BE2C (cell line): ENCODE measurements around the gene AUTS2.

Experiments used
- DNase-seq: peaks from one replicate; pipeline ENCODE4 v3.0.0-alpha.2; 2020
- H3K27me3 ChIP-seq: fragments of 250-450 bp; sonication (Bioruptor Pico); 2 replicates; pipeline ENCODE4 v1.5.1; 2020; ENCODE audit warnings: mild to moderate bottlenecking
- H3K36me3 ChIP-seq: fragments of 250-450 bp; sonication (Bioruptor Pico); 2 replicates; pipeline ENCODE4 v1.5.1; 2020; ENCODE audit warnings: mild to moderate bottlenecking
- H3K4me1 ChIP-seq: fragments of 250-450 bp; sonication (Bioruptor Pico); 2 replicates; pipeline ENCODE4 v1.5.1; 2020
- H3K4me3 ChIP-seq: 2 replicates; pipeline ENCODE4 v1.5.1; 2011; ENCODE audit warnings: low read depth, low read length
- H3K9me3 ChIP-seq: fragments of 250-450 bp; sonication (Bioruptor Pico); 2 replicates; pipeline ENCODE4 v1.5.1; 2020
- TF ChIP-seq, protein P1 (sequence below): IDR thresholded peaks from 2 replicates; pipeline ENCODE4 v1.5.1; 2012; ENCODE audit warnings: mild to moderate bottlenecking, low read depth, low read length

The AUTS2 gene

GRCh38 chr7:70033226-70033625 is 435.0 kb downstream of the AUTS2 start:
- no peaks in the 10 kb centered on the region for H3K27me3 ChIP-seq
- H3K4me3 ChIP-seq, result no peak overlapping the region
- TF ChIP-seq, protein P1, sequence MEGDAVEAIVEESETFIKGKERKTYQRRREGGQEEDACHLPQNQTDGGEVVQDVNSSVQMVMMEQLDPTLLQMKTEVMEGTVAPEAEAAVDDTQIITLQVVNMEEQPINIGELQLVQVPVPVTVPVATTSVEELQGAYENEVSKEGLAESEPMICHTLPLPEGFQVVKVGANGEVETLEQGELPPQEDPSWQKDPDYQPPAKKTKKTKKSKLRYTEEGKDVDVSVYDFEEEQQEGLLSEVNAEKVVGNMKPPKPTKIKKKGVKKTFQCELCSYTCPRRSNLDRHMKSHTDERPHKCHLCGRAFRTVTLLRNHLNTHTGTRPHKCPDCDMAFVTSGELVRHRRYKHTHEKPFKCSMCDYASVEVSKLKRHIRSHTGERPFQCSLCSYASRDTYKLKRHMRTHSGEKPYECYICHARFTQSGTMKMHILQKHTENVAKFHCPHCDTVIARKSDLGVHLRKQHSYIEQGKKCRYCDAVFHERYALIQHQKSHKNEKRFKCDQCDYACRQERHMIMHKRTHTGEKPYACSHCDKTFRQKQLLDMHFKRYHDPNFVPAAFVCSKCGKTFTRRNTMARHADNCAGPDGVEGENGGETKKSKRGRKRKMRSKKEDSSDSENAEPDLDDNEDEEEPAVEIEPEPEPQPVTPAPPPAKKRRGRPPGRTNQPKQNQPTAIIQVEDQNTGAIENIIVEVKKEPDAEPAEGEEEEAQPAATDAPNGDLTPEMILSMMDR, result no peak
- no peak for DNase-seq
- peaks cover 9% of the 10 kb centered on the region for H3K4me1 ChIP-seq
- no peaks in the 10 kb centered on the region for H3K9me3 ChIP-seq
- H3K36me3 ChIP-seq, result no peaks in the 10 kb centered on the region

DNA sequence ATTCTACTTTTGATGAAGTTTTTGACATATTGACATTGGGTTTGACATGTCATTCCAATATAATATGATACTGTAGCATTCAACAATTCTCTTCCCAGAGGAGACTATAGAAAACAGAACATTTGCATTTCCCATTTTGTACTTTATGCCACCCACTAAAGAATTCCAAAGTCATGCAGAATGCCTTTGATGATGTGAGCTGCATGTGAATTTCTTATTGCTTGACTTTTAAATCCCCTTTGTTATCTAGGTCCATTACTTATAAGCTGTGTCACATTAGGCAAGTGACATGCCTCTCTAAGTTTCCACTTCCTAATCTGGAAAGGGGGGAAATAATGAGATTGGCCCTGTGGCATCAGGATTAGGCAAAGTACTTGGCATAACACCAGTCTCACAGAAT is 436.7 kb downstream of the AUTS2 start:
- DNase-seq, result no peak
- no peaks in the 10 kb centered on the region for H3K9me3 ChIP-seq
- TF ChIP-seq, protein P1, result no peak
- no peaks in the 10 kb centered on the region for H3K36me3 ChIP-seq
- peaks cover 12% of the 10 kb centered on the region for H3K4me1 ChIP-seq
- H3K27me3 ChIP-seq, result no peaks in the 10 kb centered on the region
- no peak overlapping the region for H3K4me3 ChIP-seq

- H3K27me3 ChIP-seq, result no peaks in the 10 kb centered on the region
- no peaks in the 10 kb centered on the region for H3K9me3 ChIP-seq
- TF ChIP-seq, protein P1, result no peak
- H3K4me1 ChIP-seq, result peaks cover 13% of the 10 kb centered on the region
- DNase-seq, result no peak
- H3K4me3 ChIP-seq, result no peak overlapping the region
- H3K36me3 ChIP-seq, result no peaks in the 10 kb centered on the region
Observed at GRCh38 chr7:70035519-70035918, 437.2 kb downstream of the AUTS2 start.

GRCh38 chr7:70035955-70036354 is 437.7 kb downstream of the AUTS2 start:
- peaks cover 12% of the 10 kb centered on the region for H3K4me1 ChIP-seq
- DNase-seq, result no peak
- H3K9me3 ChIP-seq, result no peaks in the 10 kb centered on the region
- H3K27me3 ChIP-seq, result no peaks in the 10 kb centered on the region
- H3K4me3 ChIP-seq, result no peak overlapping the region
- no peaks in the 10 kb centered on the region for H3K36me3 ChIP-seq
- TF ChIP-seq, protein P1, result no peak

- Histone ChIP-seq H3K36me3 (no peaks in the 10 kb centered on the region), H3K27me3 (no peaks in the 10 kb centered on the region), H3K4me1 (peaks cover 16% of the 10 kb centered on the region), H3K9me3 (no peaks in the 10 kb centered on the region), H3K4me3 (no peak overlapping the region)
- TF ChIP-seq, protein P1, result no peak
- DNase-seq, result no peak
Observed at GRCh38 chr7:70036695-70037094, 438.4 kb downstream of the AUTS2 start.

DNA sequence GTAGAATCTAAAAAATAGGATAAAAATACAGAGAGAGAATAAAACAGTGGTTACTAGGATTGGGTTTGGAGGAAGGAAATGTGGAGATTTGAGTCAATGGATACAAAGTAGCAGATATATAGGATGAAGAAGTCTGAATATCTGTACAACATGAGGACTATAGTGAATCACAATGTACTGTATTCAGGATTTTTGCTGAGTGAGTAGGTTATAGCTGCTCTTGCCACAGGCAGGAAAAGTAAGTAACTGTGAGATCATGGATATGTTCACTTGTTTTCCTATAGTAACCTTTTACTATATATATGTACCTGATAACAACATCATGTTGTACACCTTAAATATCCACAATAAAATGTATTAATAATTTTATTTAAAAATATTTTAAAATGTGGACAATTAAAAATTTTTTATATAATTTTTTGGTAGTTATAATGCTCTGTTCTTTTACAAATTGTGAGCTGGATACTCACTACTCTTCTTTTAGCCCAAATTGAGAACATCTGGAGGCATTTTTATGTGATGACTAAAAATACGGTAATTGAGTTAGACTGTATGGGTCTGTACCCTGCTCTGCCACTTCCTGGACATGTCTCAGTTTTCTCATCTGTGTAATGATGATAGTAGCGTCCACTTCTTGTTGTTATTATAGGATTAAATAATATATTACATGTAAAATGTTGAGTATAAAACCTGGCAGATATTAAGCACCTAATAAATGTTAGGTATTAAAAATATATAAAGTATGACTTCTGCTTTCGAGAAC is 439.1 kb downstream of the AUTS2 start:
- Histone ChIP-seq H3K4me3 (no peak overlapping the region), H3K27me3 (no peaks in the 10 kb centered on the region), H3K4me1 (peaks cover 17% of the 10 kb centered on the region), H3K36me3 (no peaks in the 10 kb centered on the region), H3K9me3 (no peaks in the 10 kb centered on the region)
- no peak for DNase-seq
- TF ChIP-seq, protein P1, result no peak
